Daoy (cell line): ENCODE measurements around the gene ITLN1. TPM values are rescaled to one million over a fixed set of nuclear protein-coding genes. Genes with fewer than 3 reads are reported as not detected.
A peak's percentile ranks its signal among the peaks of the same experiment; 100 is the strongest.
"Not testable (repeated sequence)": the region's sequence is repeated elsewhere in the genome, so short reads cannot be mapped to it uniquely, and the experiment has no call there.

ENCODE experiments used
- DNase-seq: peaks from one replicate; pipeline ENCODE4 v3.0.0-alpha.2; 2015; ENCODE audit warnings: low read depth
- total RNA-seq: library from RNA; depleted of rRNA; stranded (reverse); fragments of >200 nt; shearing (Covaris generic); gene quantifications from 2 replicates; pipeline ENCODE4 v1.2.3, GENCODE V29; 2014

Gene ITLN1
- total RNA-seq, 1 experiment from 2014 or later = 0.11 TPM

- DNase-seq = no peak
These were observed 1.1 kb downstream of the ITLN1 start for GRCh38 chr1:160883581-160884513.

- DNase-seq = no peak
These were observed 2.4 kb downstream of the ITLN1 start for GRCh38 chr1:160882582-160882981.

GRCh38 chr1:160881264-160881663, 3.7 kb downstream of the ITLN1 start:
- DNase-seq = not testable (repeated sequence)

DNA sequence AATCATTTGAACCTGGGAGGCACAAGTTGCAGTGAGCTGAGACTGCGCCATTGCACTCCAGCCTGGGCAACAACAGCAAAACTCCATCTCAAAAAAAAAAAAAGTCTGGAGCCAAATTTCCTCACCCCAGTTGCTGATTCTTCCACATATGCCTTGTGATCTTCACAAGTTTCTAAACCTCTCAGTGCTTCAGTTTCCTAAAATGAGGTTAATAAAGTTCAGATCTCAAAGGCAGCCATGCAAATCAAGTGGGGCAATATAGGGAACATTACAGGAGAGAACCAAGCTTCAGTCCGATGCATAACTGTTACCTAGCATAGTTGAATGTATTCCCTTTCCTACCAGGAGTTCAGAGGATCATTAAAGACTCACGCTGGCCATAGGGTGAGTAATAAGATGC, 4.8 kb downstream of the ITLN1 start:
- no peak for DNase-seq

DNA sequence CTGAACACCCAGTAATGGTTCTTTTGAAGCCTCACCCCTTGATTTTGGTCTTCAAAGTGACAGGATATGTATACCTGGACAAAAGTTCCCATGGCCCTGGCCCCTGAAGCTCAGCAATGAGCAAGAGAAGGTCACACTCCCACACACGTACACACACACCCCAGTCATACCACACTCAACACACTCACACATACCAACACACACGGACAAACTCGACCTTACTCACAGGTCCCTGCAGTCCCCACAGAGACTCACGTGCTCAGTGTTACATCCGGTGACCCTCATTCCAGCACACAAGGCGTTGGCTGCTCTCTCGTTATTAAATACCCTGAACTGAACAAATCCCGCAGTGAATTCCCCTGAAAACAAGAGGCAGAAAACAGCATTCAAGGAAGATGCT, 5.9 kb downstream of the ITLN1 start:
- peak; percentile 43 for DNase-seq

DNA sequence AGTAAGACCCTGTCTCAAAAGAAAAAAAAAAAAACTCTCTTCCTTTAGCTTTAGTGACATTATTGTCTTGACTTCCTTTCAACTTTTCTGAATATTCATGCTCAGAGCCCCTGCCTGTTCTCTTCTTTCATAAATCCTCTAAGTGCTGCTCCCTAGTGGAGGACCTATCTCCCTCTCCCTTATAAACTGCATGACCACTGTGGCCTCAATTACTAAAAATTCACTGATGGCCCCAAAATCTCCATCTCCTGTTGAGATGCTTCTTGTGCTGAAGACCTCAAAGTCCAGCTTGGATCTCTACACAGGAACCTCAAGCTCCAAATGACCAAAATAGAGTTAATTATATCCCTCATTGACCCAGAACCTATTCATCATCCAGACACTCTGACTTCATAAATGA, 7.8 kb downstream of the ITLN1 start:
- DNase-seq = no peak

DNA sequence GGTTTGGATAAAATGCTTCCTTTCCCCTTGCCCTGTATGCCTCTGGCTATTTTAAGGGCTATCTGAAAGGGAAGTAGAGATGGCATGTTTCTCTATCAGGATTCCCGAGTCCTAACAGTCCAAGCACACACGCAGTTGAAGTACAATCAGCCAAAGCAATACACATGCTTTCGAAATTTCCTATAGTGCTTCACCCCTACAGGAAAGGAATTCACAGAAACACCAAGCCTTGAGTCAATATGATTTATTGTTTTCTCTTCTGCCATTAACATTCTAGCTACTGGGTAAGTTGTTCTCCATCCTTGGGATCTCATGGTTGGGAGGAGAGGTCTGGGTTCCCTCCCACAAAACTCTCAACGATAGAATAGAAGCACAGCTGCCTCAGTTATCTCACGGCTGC, 8.7 kb downstream of the ITLN1 start:
- no peak for DNase-seq

GRCh38 chr1:160875591-160875990, 9.4 kb downstream of the ITLN1 start:
- DNase-seq = not testable (repeated sequence)

GRCh38 chr1:160874935-160875334, 10.0 kb downstream of the ITLN1 start:
- DNase-seq = peak; percentile 64

DNA sequence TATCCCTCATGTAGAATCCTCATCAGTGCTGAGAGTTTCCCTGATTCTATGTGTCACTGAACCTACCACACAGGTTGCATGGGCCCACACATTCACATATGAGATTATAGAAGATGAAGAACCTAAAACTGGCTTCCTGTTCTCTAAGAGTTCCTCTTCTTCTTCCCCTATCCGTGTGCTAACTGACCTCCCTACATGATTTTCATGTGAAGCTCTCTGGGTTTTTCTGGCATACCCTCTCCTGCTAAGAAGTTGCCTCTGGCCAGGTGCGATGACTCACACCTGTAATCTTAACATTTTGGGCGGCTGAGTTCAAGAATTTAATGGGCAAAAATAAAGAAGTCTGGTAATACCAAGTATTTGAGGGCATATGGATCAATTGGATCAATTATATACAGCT, 16.8 kb downstream of the ITLN1 start:
- no peak for DNase-seq

DNA sequence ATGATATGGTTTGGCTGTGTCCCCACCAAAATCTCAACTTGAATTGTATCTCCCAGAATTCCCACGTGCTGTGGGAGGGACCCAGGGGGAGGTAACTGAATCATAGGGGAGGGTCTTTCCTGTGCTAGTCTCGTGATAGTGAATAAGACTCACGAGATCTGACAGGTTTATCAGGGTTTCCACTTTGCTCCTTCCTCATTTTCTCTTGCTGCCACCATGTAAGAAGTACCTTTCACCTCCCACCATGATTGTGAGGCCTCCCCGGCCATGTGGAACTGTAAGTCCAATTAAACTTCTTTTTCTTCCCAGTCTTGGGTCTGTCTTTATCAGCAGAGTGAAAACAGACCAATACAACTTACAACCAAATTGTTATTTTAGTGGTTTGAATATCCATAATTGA, 17.3 kb downstream of the ITLN1 start:
- not testable (repeated sequence) for DNase-seq

DNA sequence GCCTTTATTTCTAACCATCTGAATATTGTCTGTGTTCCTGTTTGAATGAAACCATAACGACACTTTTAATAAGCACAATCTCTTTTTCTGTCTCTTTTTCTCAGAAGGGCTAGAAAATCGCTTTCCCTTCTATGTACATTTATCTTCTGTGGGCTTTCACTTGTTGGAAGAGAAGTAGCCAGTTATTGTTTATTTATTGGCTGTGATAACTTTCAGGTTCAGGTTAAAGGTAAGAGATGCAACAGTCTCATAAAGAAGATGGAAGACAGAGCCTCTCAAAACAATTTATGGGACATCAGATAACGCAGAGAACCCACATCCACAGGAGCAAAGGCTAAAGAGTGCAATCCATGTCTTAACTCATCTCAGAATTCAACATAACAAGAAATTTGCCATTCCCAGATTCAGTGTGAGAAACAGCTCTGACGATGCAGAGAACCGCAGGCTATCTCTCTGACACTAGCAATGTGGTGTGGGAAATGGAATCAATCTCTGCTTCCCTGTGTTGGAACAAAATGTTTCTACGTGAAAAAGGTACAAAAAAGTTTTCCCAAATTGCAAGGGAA, 18.2 kb downstream of the ITLN1 start:
- no peak for DNase-seq

GRCh38 chr1:160866001-160866694, 18.8 kb downstream of the ITLN1 start:
- no peak for DNase-seq

DNA sequence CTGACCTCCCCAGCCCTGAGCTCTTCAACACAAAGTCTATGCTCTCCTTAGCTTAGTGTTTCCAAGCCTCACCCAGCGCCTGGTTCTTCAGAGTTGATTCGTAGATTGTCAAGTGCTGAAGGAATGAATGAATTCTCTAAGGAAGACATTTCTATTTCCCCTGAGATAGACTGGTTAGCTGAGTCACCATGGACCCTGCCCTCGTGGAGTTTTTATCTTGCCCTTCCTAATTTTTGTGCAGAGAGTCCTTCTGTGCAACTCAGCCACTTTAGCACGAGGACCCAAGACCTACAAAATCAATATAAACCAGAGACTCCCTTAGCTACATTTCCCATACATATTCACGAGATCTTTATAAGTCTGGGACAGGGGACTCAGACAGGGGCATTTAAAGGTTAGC, 19.6 kb downstream of the ITLN1 start:
- no peak for DNase-seq

- DNase-seq = no peak
These were observed 20.8 kb downstream of the ITLN1 start for GRCh38 chr1:160864173-160864572.

- DNase-seq = no peak
These were observed 21.2 kb downstream of the ITLN1 start for GRCh38 chr1:160863774-160864131.

- DNase-seq = no peak
These were observed 21.8 kb downstream of the ITLN1 start for GRCh38 chr1:160863061-160863773.

GRCh38 chr1:160862203-160863060, 22.5 kb downstream of the ITLN1 start, which contains the start of gene CD244:
CD244 (minus strand) TSS chr1:160862887; CDS start chr1:160862677, 210 bp downstream.
- DNase-seq = peak; percentile 64

GRCh38 chr1:160860840-160861505, 24.0 kb downstream of the ITLN1 start:
- no peak for DNase-seq

DNA sequence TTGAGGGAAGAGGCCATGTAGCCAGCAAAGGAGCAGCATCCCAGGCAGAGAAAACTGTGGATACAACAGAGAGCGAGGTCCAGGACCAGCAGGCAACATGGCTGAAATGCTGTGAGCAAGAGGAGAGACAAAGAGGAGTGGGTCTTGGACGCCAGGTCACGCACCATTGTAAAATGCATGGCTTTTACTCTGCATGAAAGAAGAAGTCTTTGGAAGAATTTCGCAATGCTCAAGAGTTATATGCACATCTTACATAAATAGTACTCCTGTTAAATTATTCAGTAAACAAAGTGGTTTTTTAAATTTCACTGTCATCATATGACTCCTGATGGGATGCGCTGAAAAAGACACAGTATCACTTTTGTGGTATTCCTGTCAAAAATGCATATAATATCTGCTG, 25.8 kb downstream of the ITLN1 start:
- no peak for DNase-seq
